GM12865 (cell line): Measurements from ENCODE around the gene PWWP2A.

Experiments used
- DNase-seq: peaks from one replicate; pipeline ENCODE4 v3.0.0; 2010; ENCODE audit warnings: low read depth
- H3K4me3 ChIP-seq: 2 replicates; pipeline ENCODE4 v1.5.1; 2011; ENCODE audit warnings: mild to moderate bottlenecking, low read depth, low read length, control low read depth
- CTCF ChIP-seq: IDR thresholded peaks from 2 replicates; pipeline ENCODE4 v1.5.1; 2011; ENCODE audit warnings: low read length, control low read depth, low read depth, inconsistent platforms; ENCODE audit not compliant: insufficient read depth; ENCODE audit errors: missing control alignments

PWWP2A gene

GRCh38 chr5:160089531-160089930, 29.7 kb downstream of the PWWP2A start:
- TF ChIP-seq CTCF, result no peak
- no peak for DNase-seq
- H3K4me3 ChIP-seq, result no peak overlapping the region

DNA sequence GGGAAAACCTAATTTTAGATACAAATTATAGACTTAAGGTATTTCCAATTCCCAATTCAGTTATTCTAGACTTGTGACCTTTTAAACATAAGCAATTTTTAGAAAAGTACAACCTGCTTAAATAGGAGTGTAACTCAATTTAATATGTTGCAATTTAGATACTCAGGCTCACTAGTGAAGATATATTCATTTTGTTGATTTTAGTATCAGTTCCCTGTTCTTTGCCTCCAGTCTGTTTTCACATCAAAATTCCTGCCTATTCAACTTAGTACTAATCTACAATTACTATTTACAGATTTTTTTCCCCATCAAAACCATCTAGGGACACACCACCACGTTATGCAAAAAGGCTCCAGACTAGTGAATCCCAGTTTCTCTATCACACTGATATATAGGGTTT, 30.4 kb downstream of the PWWP2A start:
- no peak for TF ChIP-seq CTCF
- no peak overlapping the region for H3K4me3 ChIP-seq
- DNase-seq, result no peak

DNA sequence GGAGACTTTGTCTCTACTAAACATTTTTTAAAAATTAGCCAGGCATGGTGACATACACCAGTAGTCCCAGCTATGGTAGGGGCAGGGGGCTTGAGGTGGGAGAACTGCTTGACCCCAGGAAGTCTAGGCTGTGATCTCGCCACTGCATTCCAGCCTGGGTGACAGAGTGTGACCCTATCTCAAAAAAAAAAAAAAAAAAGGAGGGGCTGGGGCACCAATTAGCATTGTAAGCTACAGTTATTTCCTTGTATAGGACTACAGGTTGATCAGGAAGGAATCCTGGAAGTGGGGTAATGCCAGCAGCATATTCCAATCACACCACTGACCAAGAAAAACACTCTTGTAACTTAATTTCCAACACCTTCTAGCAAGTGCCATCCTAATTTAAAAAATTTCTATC, 32.1 kb downstream of the PWWP2A start:
- no peak overlapping the region for H3K4me3 ChIP-seq
- DNase-seq, result no peak
- no peak for TF ChIP-seq CTCF

DNA sequence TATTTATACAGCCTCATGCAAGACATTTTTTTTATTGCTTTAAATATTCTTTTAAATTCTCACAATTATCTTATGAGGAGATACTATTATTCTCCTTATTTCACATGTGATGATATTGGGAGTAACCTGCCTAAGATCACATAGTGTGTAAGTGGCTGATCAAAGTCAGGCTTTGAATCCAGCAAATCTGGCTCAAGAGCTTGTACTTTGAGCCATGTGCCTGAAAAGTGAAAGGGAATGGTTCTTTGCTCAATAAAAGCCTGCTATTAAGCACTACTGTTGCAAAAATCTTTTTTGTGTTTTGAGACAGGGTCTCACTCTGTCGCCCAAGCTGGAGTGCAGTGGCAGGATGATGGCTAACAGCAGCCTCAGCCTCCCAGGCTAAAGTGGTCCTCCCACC, 35.1 kb downstream of the PWWP2A start:
- DNase-seq, result no peak
- TF ChIP-seq CTCF, result no peak
- no peak overlapping the region for H3K4me3 ChIP-seq

GRCh38 chr5:160083501-160083900, 35.7 kb downstream of the PWWP2A start:
- H3K4me3 ChIP-seq, result no peak overlapping the region
- no peak for TF ChIP-seq CTCF
- no peak for DNase-seq

- DNase-seq, result no peak
- no peak overlapping the region for H3K4me3 ChIP-seq
- no peak for TF ChIP-seq CTCF
Measured at GRCh38 chr5:160082614-160083500, 36.4 kb downstream of the PWWP2A start.

DNA sequence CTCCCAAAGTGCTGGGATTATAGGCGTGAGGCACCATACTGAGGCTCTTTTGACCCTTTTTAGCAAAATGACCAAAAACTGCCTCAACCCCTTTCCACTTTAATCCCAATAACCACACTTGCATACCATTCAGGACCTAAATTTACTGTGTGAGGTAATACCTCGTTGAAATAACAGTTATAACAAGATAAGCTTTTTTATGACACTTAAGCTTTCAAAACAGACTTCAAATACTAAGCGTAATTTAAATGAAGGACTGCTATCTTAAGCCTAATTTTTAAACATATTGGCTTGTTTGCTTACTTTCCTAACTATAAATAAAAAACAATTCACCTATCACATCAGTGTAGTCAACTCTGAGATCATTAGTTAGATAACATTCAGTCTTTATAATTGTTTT, 37.8 kb downstream of the PWWP2A start:
- no peak for TF ChIP-seq CTCF
- H3K4me3 ChIP-seq, result no peak overlapping the region
- DNase-seq, result no peak
